ENCODE results near the gene ESPL1. TPM values are rescaled to one million over a fixed set of nuclear protein-coding genes. Genes with fewer than 3 reads are reported as not detected.
A peak's percentile ranks its signal among the peaks of the same experiment; 100 is the strongest.

Gene ESPL1
- polyA plus RNA-seq, 3 donors, result 0.79 TPM; not detected in 2

- no peak overlapping the region for H3K4me3 ChIP-seq (replicated peaks in 1 of 3; ENCODE audit: low read depth in 2 of 3, low read length in 3 of 3)
- H3K27ac Mint-ChIP-seq, result no peak overlapping the region
- H3K9me3 Mint-ChIP-seq, result peaks cover 0 to 2% (median 0%) of the 10 kb centered on the region in 7 donors
- peak overlapping the region in 1 of 2 donors; percentile 35 for H3K4me3 Mint-ChIP-seq
- H3K4me2 ChIP-seq (replicated peaks; ENCODE audit: extremely low read depth, low read length, poor library complexity, severe bottlenecking), result no peak overlapping the region
- DNase-seq, result no peak
- no peak overlapping the region for H2AFZ ChIP-seq (ENCODE audit: insufficient read depth, low read depth, low read length, poor library complexity, severe bottlenecking)
- H3K79me2 ChIP-seq (ENCODE audit: insufficient read depth, low read length), result no peaks in the 10 kb centered on the region
- no peak for TF ChIP-seq CTCF (IDR thresholded peaks at IDR 0.05)
- H3K9ac ChIP-seq (ENCODE audit: insufficient read depth, low read length, poor library complexity, severe bottlenecking), result no peak overlapping the region
- no peaks in the 10 kb centered on the region for H3K9me3 ChIP-seq (replicated peaks in 1 of 2; ENCODE audit: control insufficient read depth in 1 of 2, insufficient read depth in 1 of 2, low read length in 2 of 2)
- peaks cover 21% of the 10 kb centered on the region for H3K4me1 Mint-ChIP-seq
- H3K27me3 Mint-ChIP-seq (ENCODE audit: low read depth in 3 of 3), result peaks cover 46 to 59% (median 46%) of the 10 kb centered on the region in 3 donors
- WGBS (ENCODE audit: insufficient coverage), result 83% methylated on average over 5 of the region's 7 CpGs
- intact Hi-C loops (cut with micrococcal nuclease), result no loop called here
- H3K36me3 ChIP-seq (replicated peaks in 1 of 2; ENCODE audit: control insufficient read depth in 1 of 2, insufficient read depth in 2 of 2, low read length in 2 of 2), result no peaks in the 10 kb centered on the region
- peaks cover 0 to 2% of the 10 kb centered on the region in 2 donors for H3K36me3 Mint-ChIP-seq
- H3K4me1 ChIP-seq (ENCODE audit: control insufficient read depth in 1 of 2, insufficient read depth in 2 of 2, low read length in 2 of 2), result peaks cover 6 to 9% of the 10 kb centered on the region in 2 donors
- H4K20me1 ChIP-seq (ENCODE audit: insufficient read depth, low read length), result no peaks in the 10 kb centered on the region
- no peak overlapping the region for H3K27ac ChIP-seq (ENCODE audit: low read depth in 1 of 2, low read length in 2 of 2)
- peaks cover 5 to 36% of the 10 kb centered on the region in 2 donors for H3K27me3 ChIP-seq (ENCODE audit: control insufficient read depth in 2 of 2, insufficient read depth in 2 of 2, low read length in 2 of 2)
Observed at GRCh38 chr12:53333845-53334244, 65.7 kb downstream of the ESPL1 start.

GRCh38 chr12:53334822-53335221, 66.7 kb downstream of the ESPL1 start:
- intact Hi-C loops (cut with micrococcal nuclease), result no loop called here
- H3K9me3 ChIP-seq (replicated peaks in 1 of 2; ENCODE audit: control insufficient read depth in 1 of 2, insufficient read depth in 1 of 2, low read length in 2 of 2), result no peaks in the 10 kb centered on the region
- no peak overlapping the region for H3K27ac ChIP-seq (ENCODE audit: low read depth in 1 of 2, low read length in 2 of 2)
- Mint-ChIP-seq H3K27me3 (ENCODE audit: low read depth in 3 of 3) (peaks cover 48 to 68% (median 48%) of the 10 kb centered on the region in 3 donors), H3K36me3 (peaks cover 0 to 2% of the 10 kb centered on the region in 2 donors), H3K4me3 (no peak overlapping the region), H3K9me3 (peaks cover 0 to 2% (median 0%) of the 10 kb centered on the region in 7 donors), H3K4me1 (peaks cover 21% of the 10 kb centered on the region), H3K27ac (peak overlapping the region in 1 of 7 donors; percentile 56)
- H2AFZ ChIP-seq (ENCODE audit: insufficient read depth, low read depth, low read length, poor library complexity, severe bottlenecking), result no peak overlapping the region
- no peak for TF ChIP-seq CTCF (IDR thresholded peaks at IDR 0.05)
- H3K36me3 ChIP-seq (replicated peaks in 1 of 2; ENCODE audit: control insufficient read depth in 1 of 2, insufficient read depth in 2 of 2, low read length in 2 of 2), result no peaks in the 10 kb centered on the region
- no peaks in the 10 kb centered on the region for H4K20me1 ChIP-seq (ENCODE audit: insufficient read depth, low read length)
- no peak overlapping the region for H3K4me2 ChIP-seq (replicated peaks; ENCODE audit: extremely low read depth, low read length, poor library complexity, severe bottlenecking)
- 90% methylated on average over 4 of the region's 8 CpGs for WGBS (ENCODE audit: insufficient coverage)
- H3K4me1 ChIP-seq (ENCODE audit: control insufficient read depth in 1 of 2, insufficient read depth in 2 of 2, low read length in 2 of 2), result peaks cover 6 to 9% of the 10 kb centered on the region in 2 donors
- no peak for DNase-seq
- no peak overlapping the region for H3K4me3 ChIP-seq (replicated peaks in 1 of 3; ENCODE audit: low read depth in 2 of 3, low read length in 3 of 3)
- H3K27me3 ChIP-seq (ENCODE audit: control insufficient read depth in 2 of 2, insufficient read depth in 2 of 2, low read length in 2 of 2), result peaks cover 5 to 37% of the 10 kb centered on the region in 2 donors
- H3K79me2 ChIP-seq (ENCODE audit: insufficient read depth, low read length), result no peaks in the 10 kb centered on the region
- no peak overlapping the region for H3K9ac ChIP-seq (ENCODE audit: insufficient read depth, low read length, poor library complexity, severe bottlenecking)
